CD4-positive, alpha-beta T cell (primary cell): ENCODE data around the gene CFAP157. TPM values are rescaled to one million over a fixed set of nuclear protein-coding genes. Genes with fewer than 3 reads are reported as not detected.

Experiments
- ATAC-seq: fragments of 200-7000 bp; cut with Tn5 transposase; one replicate; pipeline ENCODE4 v1.10.0; 2022; ENCODE audit warnings: mild to moderate bottlenecking; ENCODE audit not compliant: poor library complexity
- CTCF ChIA-PET: fragments of 350-600 bp; sonication (Branson Sonifier 250); formaldehyde crosslinking; loops from one replicate; lab custom pipeline; 2021; ENCODE audit warnings: antibody characterized with exemption, inconsistent platforms; lab: Charles Lee
- POLR2A ChIA-PET: fragments of 350-600 bp; sonication (Branson Sonifier 250); formaldehyde crosslinking; loops from one replicate; lab custom pipeline; 2021; ENCODE audit warnings: antibody characterized with exemption, inconsistent platforms; lab: Charles Lee
- DNase-seq, 14 experiments: peaks; one replicate each; pipeline ENCODE4 v3.0.0-alpha.2; 2013 to 2020; ENCODE audit warnings: mixed read lengths in 2 of 14
- H3K27ac ChIP-seq, 2 donors: one replicate each; pipeline versions ENCODE4 v1.5.1 to v1.7.0; 2013; ENCODE audit warnings: low read length in 2 of 2, low read depth in 1 of 2, mild to moderate bottlenecking in 1 of 2
- H3K27me3 ChIP-seq, 2 experiments: 1 replicate in 1 of 2; 2 replicates in 1 of 2; pipeline versions ENCODE4 v1.6.1 to v1.7.0; 2013; ENCODE audit warnings: low read length in 2 of 2, control low read depth in 1 of 2, mild to moderate bottlenecking in 1 of 2, moderate library complexity in 1 of 2; ENCODE audit not compliant: insufficient read depth in 2 of 2, control insufficient read depth in 1 of 2
- H3K36me3 ChIP-seq: one replicate; pipeline ENCODE4 v1.6.1; 2013; ENCODE audit warnings: low read length, control low read depth; ENCODE audit not compliant: insufficient read depth
- H3K4me1 ChIP-seq: one replicate; pipeline ENCODE4 v1.6.1; 2013; ENCODE audit warnings: low read length, control low read depth; ENCODE audit not compliant: insufficient read depth
- H3K4me3 ChIP-seq: one replicate; pipeline ENCODE4 v1.5.1; 2013; ENCODE audit warnings: mild to moderate bottlenecking, low read length, moderate library complexity
- H3K9me3 ChIP-seq, 2 experiments: 1 replicate in 1 of 2; 2 replicates in 1 of 2; pipeline versions ENCODE4 v1.6.1 to v1.7.0; 2013; ENCODE audit warnings: low read length in 2 of 2, mild to moderate bottlenecking in 2 of 2, control low read depth in 1 of 2, moderate library complexity in 1 of 2; ENCODE audit not compliant: control insufficient read depth in 1 of 2, insufficient read depth in 1 of 2
- H3K27ac Mint-ChIP-seq: one replicate; pipeline ENCODE4 v1.8.0; 2020; ENCODE audit warnings: mixed read lengths
- H3K27me3 Mint-ChIP-seq: one replicate; pipeline ENCODE4 v1.8.0; 2021; ENCODE audit warnings: mixed read lengths
- H3K36me3 Mint-ChIP-seq: one replicate; pipeline ENCODE4 v1.8.0; 2021; ENCODE audit warnings: low read depth, mixed read lengths
- H3K4me1 Mint-ChIP-seq: one replicate; pipeline ENCODE4 v1.8.0; 2021; ENCODE audit warnings: low read depth, mixed read lengths
- H3K4me3 Mint-ChIP-seq: one replicate; pipeline ENCODE4 v1.8.0; 2020; ENCODE audit warnings: mild to moderate bottlenecking, mixed read lengths
- H3K9me3 Mint-ChIP-seq: one replicate; pipeline ENCODE4 v1.8.0; 2020; ENCODE audit warnings: mixed read lengths
- intact Hi-C, 2 experiments: fragments of 100-400 bp; cut with DNase I in 1 of 2; cut with micrococcal nuclease in 1 of 2; formaldehyde crosslinking; loops; one replicate each; pipeline versions ENCODE4 v1.15.1 to v1.9.0; 2023 to 2025; cut with DNase I, micrococcal nuclease
- total RNA-seq, 174 experiments: library from RNA in 2 of 174; stranded (reverse) in 2 of 174; gene quantifications; one replicate each; pipeline ENCODE4 v1.2.3 and lab custom pipeline; 2021 to 2026
- TF ChIP-seq, protein P1 (sequence below): fragments of 200-600 bp; IDR thresholded peaks from one replicate; pipeline ENCODE4 v1.8.0; 2022; ENCODE audit warnings: antibody characterized with exemption, mild to moderate bottlenecking

CFAP157 gene
- total RNA-seq, 2 experiments from 2014 or later: 0.11 TPM; not detected in 1

GRCh38 chr9:127753148-127753547 is 46.4 kb downstream of the CFAP157 start:
- Histone ChIP-seq H3K27me3 (no peaks in the 10 kb centered on the region), H3K36me3 (peaks cover 73% of the 10 kb centered on the region), H3K4me1 (peaks cover 6% of the 10 kb centered on the region), H3K27ac (no peak overlapping the region), H3K9me3 (no peaks in the 10 kb centered on the region), H3K4me3 (no peak overlapping the region)
- Mint-ChIP-seq H3K36me3 (peaks cover 47% of the 10 kb centered on the region), H3K27me3 (no peaks in the 10 kb centered on the region), H3K27ac (peak overlapping the region; percentile 44), H3K4me3 (no peak overlapping the region), H3K9me3 (no peaks in the 10 kb centered on the region), H3K4me1 (peaks cover 8% of the 10 kb centered on the region)
- ChIA-PET POLR2A (no interaction called here), CTCF (no interaction called here)
- intact Hi-C loops: no loop called here
- no peak for ATAC-seq
- DNase-seq: no peak
- TF ChIP-seq, protein P1, sequence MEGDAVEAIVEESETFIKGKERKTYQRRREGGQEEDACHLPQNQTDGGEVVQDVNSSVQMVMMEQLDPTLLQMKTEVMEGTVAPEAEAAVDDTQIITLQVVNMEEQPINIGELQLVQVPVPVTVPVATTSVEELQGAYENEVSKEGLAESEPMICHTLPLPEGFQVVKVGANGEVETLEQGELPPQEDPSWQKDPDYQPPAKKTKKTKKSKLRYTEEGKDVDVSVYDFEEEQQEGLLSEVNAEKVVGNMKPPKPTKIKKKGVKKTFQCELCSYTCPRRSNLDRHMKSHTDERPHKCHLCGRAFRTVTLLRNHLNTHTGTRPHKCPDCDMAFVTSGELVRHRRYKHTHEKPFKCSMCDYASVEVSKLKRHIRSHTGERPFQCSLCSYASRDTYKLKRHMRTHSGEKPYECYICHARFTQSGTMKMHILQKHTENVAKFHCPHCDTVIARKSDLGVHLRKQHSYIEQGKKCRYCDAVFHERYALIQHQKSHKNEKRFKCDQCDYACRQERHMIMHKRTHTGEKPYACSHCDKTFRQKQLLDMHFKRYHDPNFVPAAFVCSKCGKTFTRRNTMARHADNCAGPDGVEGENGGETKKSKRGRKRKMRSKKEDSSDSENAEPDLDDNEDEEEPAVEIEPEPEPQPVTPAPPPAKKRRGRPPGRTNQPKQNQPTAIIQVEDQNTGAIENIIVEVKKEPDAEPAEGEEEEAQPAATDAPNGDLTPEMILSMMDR: no peak

GRCh38 chr9:127753622-127754021 is 46.8 kb downstream of the CFAP157 start:
- no peak overlapping the region for H3K4me3 Mint-ChIP-seq
- no peaks in the 10 kb centered on the region for H3K9me3 ChIP-seq
- H3K4me1 Mint-ChIP-seq: peaks cover 10% of the 10 kb centered on the region
- no peak overlapping the region for H3K27ac Mint-ChIP-seq
- no peaks in the 10 kb centered on the region for H3K9me3 Mint-ChIP-seq
- H3K27me3 ChIP-seq: no peaks in the 10 kb centered on the region
- H3K4me3 ChIP-seq: no peak overlapping the region
- H3K4me1 ChIP-seq: peaks cover 8% of the 10 kb centered on the region
- ATAC-seq (no peak), DNase-seq (no peak)
- H3K36me3 Mint-ChIP-seq: peaks cover 47% of the 10 kb centered on the region
- H3K27me3 Mint-ChIP-seq: no peaks in the 10 kb centered on the region
- H3K27ac ChIP-seq: no peak overlapping the region
- intact Hi-C loops: no loop called here
- H3K36me3 ChIP-seq: peaks cover 73% of the 10 kb centered on the region
- ChIA-PET CTCF (no interaction called here), POLR2A (no interaction called here)
- TF ChIP-seq, protein P1: no peak

- H3K4me1 ChIP-seq: peaks cover 9% of the 10 kb centered on the region
- ATAC-seq (no peak), DNase-seq (no peak)
- Mint-ChIP-seq H3K27ac (no peak overlapping the region), H3K9me3 (no peaks in the 10 kb centered on the region), H3K27me3 (no peaks in the 10 kb centered on the region), H3K4me1 (peaks cover 13% of the 10 kb centered on the region), H3K4me3 (no peak overlapping the region), H3K36me3 (peaks cover 48% of the 10 kb centered on the region)
- peaks cover 71% of the 10 kb centered on the region for H3K36me3 ChIP-seq
- POLR2A ChIA-PET: no interaction called here
- no peak overlapping the region for H3K27ac ChIP-seq
- TF ChIP-seq, protein P1: no peak
- H3K27me3 ChIP-seq: no peaks in the 10 kb centered on the region
- no peaks in the 10 kb centered on the region for H3K9me3 ChIP-seq
- H3K4me3 ChIP-seq: no peak overlapping the region
- intact Hi-C loops: no loop called here
- CTCF ChIA-PET: no interaction called here
Measured at GRCh38 chr9:127754099-127755060, 47.6 kb downstream of the CFAP157 start.
